RWPE1 (cell line): ENCODE data around the gene PPM1D.

Experiments
- CTCF ChIA-PET: fragments of 350-600 bp; sonication (Branson Sonifier 250); formaldehyde crosslinking; extraction: SDS; loops from one replicate; lab custom pipeline; 2021; lab: Yijun Ruan, JAX
- POLR2A ChIA-PET: fragments of 400-600 bp; formaldehyde crosslinking; extraction: SDS; loops from one replicate; lab custom pipeline; 2020; ENCODE audit warnings: antibody characterized with exemption; ENCODE audit not compliant: low non-redundant PET; lab: Yijun Ruan, JAX
- DNase-seq: peaks from one replicate; pipeline ENCODE4 v3.0.0; 2012; ENCODE audit warnings: low spot score
- H3K27ac ChIP-seq: fragments of 450-650 bp; 2 replicates; pipeline ENCODE4 v1.5.1; 2017
- CTCF ChIP-seq: fragments of 450-650 bp; conservative IDR thresholded peaks from 2 replicates; pipeline ENCODE4 v1.5.1; 2017; ENCODE audit warnings: low read depth, mild to moderate bottlenecking

PPM1D gene

GRCh38 chr17:60652454-60653247, 52.7 kb downstream of the PPM1D start:
- ChIA-PET POLR2A (no interaction called here), CTCF (interaction anchor here (0.6 kb wide), 1 partner anchor 14 kb away, joined by 3 read pairs; no protein-coding TSS in a partner anchor)
- H3K27ac ChIP-seq, result no peak overlapping the region
- no peak for DNase-seq
- TF ChIP-seq CTCF, result no peak

GRCh38 chr17:60653569-60653968, 53.6 kb downstream of the PPM1D start:
- no peak overlapping the region for H3K27ac ChIP-seq
- DNase-seq, result no peak
- ChIA-PET CTCF (no interaction called here), POLR2A (no interaction called here)
- no peak for TF ChIP-seq CTCF

- H3K27ac ChIP-seq, result no peak overlapping the region
- no peak for TF ChIP-seq CTCF
- no peak for DNase-seq
- CTCF ChIA-PET, result no interaction called here
- POLR2A ChIA-PET, result no interaction called here
Measured at GRCh38 chr17:60656499-60656898, 56.5 kb downstream of the PPM1D start.

GRCh38 chr17:60659156-60659555, 59.2 kb downstream of the PPM1D start:
- no peak for DNase-seq
- POLR2A ChIA-PET, result no interaction called here
- CTCF ChIA-PET, result interaction anchor here (0.6 kb wide), 1 partner anchor 342 kb away, joined by 3 read pairs; no protein-coding TSS in a partner anchor
- H3K27ac ChIP-seq, result no peak overlapping the region
- TF ChIP-seq CTCF, result no peak

GRCh38 chr17:60661489-60661888, 61.5 kb downstream of the PPM1D start:
- no peak for TF ChIP-seq CTCF
- DNase-seq, result no peak
- CTCF ChIA-PET, result no interaction called here
- no peak overlapping the region for H3K27ac ChIP-seq
- POLR2A ChIA-PET, result no interaction called here

GRCh38 chr17:60664022-60664421, 64.0 kb downstream of the PPM1D start:
- CTCF ChIA-PET, result interaction anchor here (0.7 kb wide), 1 partner anchor 185 kb away, joined by 3 read pairs; no protein-coding TSS in a partner anchor
- TF ChIP-seq CTCF, result no peak
- POLR2A ChIA-PET, result no interaction called here
- no peak overlapping the region for H3K27ac ChIP-seq
- no peak for DNase-seq
